SK-N-SH (cell line): Measurements from ENCODE around the gene DCDC1. TPM values are rescaled to one million over a fixed set of nuclear protein-coding genes. Genes with fewer than 3 reads are reported as not detected.

Experiments
- CTCF ChIA-PET: fragments of 300-600, 350-600 bp; formaldehyde crosslinking; extraction: SDS; loops from one replicate; lab custom pipeline; 2021; lab: Yijun Ruan, JAX
- POLR2A ChIA-PET: fragments of 350-600 bp; sonication (Branson Sonifier 250); formaldehyde crosslinking; extraction: SDS; loops from one replicate; lab custom pipeline; 2020; ENCODE audit warnings: antibody characterized with exemption, inconsistent platforms; lab: Yijun Ruan, JAX
- DNase-seq: peaks from one replicate; pipeline ENCODE4 v3.0.0; 2012
- H2AFZ ChIP-seq: fragments of 200-600 bp; sonication (generic); 2 replicates; pipeline ENCODE4 v1.8.1; 2016; ENCODE audit warnings: antibody characterized with exemption, mild to moderate bottlenecking, low read depth
- H3F3A ChIP-seq: fragments of 200-600 bp; sonication (generic); replicated peaks from 2 replicates; pipeline ENCODE3; 2016; ENCODE audit warnings: antibody characterized with exemption, mild to moderate bottlenecking; ENCODE audit not compliant: insufficient read depth
- H3K27ac ChIP-seq, 2 experiments: fragments of 200-500 bp in 1 of 2; fragments of 200-600 bp in 1 of 2; sonication (Bioruptor generic) in 1 of 2; sonication (generic), shearing (Covaris generic) in 1 of 2; 2 replicates each; pipeline versions ENCODE4 v1.5.1 to v1.6.1; 2014 to 2016; ENCODE audit warnings: low read depth in 2 of 2, inconsistent platforms in 1 of 2, low read length in 1 of 2, mild to moderate bottlenecking in 1 of 2, mixed read lengths in 1 of 2
- H3K27me3 ChIP-seq: fragments of 200-600 bp; sonication (generic), shearing (Covaris generic); 2 replicates; pipeline ENCODE4 v1.6.1; 2016; ENCODE audit warnings: mixed run types; ENCODE audit not compliant: insufficient read depth
- H3K36me3 ChIP-seq, 2 experiments: fragments of 200-500 bp in 1 of 2; fragments of 200-600 bp in 1 of 2; sonication (Bioruptor generic) in 1 of 2; sonication (generic) in 1 of 2; replicated peaks in 1 of 2; 2 replicates each; pipeline versions ENCODE3 to v1.5.1; 2014 to 2016; ENCODE audit warnings: low read length in 1 of 2, mild to moderate bottlenecking in 1 of 2; ENCODE audit not compliant: insufficient read depth in 2 of 2, control insufficient read depth in 1 of 2
- H3K4me1 ChIP-seq, 2 experiments: fragments of 200-500 bp in 1 of 2; fragments of 200-600 bp in 1 of 2; sonication (Bioruptor generic) in 1 of 2; sonication (generic), shearing (Covaris generic) in 1 of 2; 2 replicates each; pipeline versions ENCODE4 v1.5.1 to v1.6.1; 2014 to 2016; ENCODE audit warnings: low read depth in 1 of 2, low read length in 1 of 2, mixed run types in 1 of 2; ENCODE audit not compliant: insufficient read depth in 2 of 2, control insufficient read depth in 1 of 2
- H3K4me2 ChIP-seq: fragments of 200-600 bp; sonication (generic), shearing (Covaris generic); 2 replicates; pipeline ENCODE4 v1.6.1; 2017; ENCODE audit warnings: mixed run types
- H3K4me3 ChIP-seq, 2 experiments: fragments of 200-500 bp in 1 of 2; fragments of 200-600 bp in 1 of 2; sonication (Bioruptor generic) in 1 of 2; sonication (generic), shearing (Covaris generic) in 1 of 2; 2 replicates each; pipeline versions ENCODE4 v1.5.1 to v1.8.1; 2014 to 2016; ENCODE audit warnings: low read depth in 2 of 2, inconsistent platforms in 1 of 2, low read length in 1 of 2, mild to moderate bottlenecking in 1 of 2, mixed read lengths in 1 of 2, moderate library complexity in 1 of 2
- H3K79me2 ChIP-seq: fragments of 200-600 bp; sonication (generic); 2 replicates; pipeline ENCODE4 v1.8.1; 2017; ENCODE audit warnings: mild to moderate bottlenecking; ENCODE audit not compliant: insufficient read depth
- H3K9ac ChIP-seq: fragments of 200-600 bp; sonication (generic); 2 replicates; pipeline ENCODE4 v1.6.1; 2017; ENCODE audit warnings: mixed run types
- H3K9me2 ChIP-seq: fragments of 200-600 bp; sonication (generic); 2 replicates; pipeline ENCODE4 v1.6.1; 2017; ENCODE audit warnings: mixed run types
- H3K9me3 ChIP-seq: fragments of 200-600 bp; sonication (generic); 2 replicates; pipeline ENCODE4 v1.6.1; 2017; ENCODE audit warnings: mixed run types, mild to moderate bottlenecking, moderate library complexity
- H4K20me1 ChIP-seq: fragments of 200-600 bp; sonication (generic); 2 replicates; pipeline ENCODE4 v1.6.1; 2017; ENCODE audit warnings: mild to moderate bottlenecking, mixed run types; ENCODE audit not compliant: insufficient read depth
- CHD2 ChIP-seq: fragments of 150-350 bp; IDR thresholded peaks from 2 replicates; pipeline ENCODE4 v1.6.1; 2018; ENCODE audit warnings: low read length; ENCODE audit not compliant: partially characterized antibody
- ELF1 ChIP-seq: IDR thresholded peaks from 2 replicates; pipeline ENCODE4 v1.4.0; 2012
- EZH2phosphoT487 ChIP-seq: fragments of 200-600 bp; sonication (generic); IDR thresholded peaks from 2 replicates; pipeline ENCODE4 v1.6.1; 2017; ENCODE audit warnings: low read depth, mixed run types, mild to moderate bottlenecking, antibody characterized with exemption, moderate library complexity, borderline replicate concordance
- FOSL2 ChIP-seq: IDR thresholded peaks from 2 replicates; pipeline ENCODE4 v1.4.0; 2012; ENCODE audit warnings: low read depth, mild to moderate bottlenecking, moderate library complexity, borderline replicate concordance
- FOXJ3 ChIP-seq: sonication (generic); formaldehyde crosslinking; IDR thresholded peaks from 2 replicates; pipeline ENCODE4 v1.5.1; 2020; ENCODE audit warnings: mild to moderate bottlenecking, missing genetic modification reagents
- FOXM1 ChIP-seq: IDR thresholded peaks from 2 replicates; pipeline ENCODE4 v1.4.0; 2012; ENCODE audit warnings: low read depth, mild to moderate bottlenecking
- GATA2 ChIP-seq: sonication (generic); formaldehyde crosslinking; IDR thresholded peaks from 2 replicates; pipeline ENCODE4 v1.5.0; 2020; ENCODE audit warnings: mild to moderate bottlenecking, missing genetic modification reagents
- JUND ChIP-seq: IDR thresholded peaks from 2 replicates; pipeline ENCODE4 v1.4.0; 2012
- MEF2A ChIP-seq: IDR thresholded peaks from 2 replicates; pipeline ENCODE4 v1.4.0; 2012; ENCODE audit warnings: low read depth, borderline replicate concordance
- MXI1 ChIP-seq: IDR thresholded peaks from 2 replicates; pipeline ENCODE4 v1.6.1; 2012; ENCODE audit warnings: mild to moderate bottlenecking, low read depth, low read length, improper control_type of control experiment
- NFIC ChIP-seq: IDR thresholded peaks from 2 replicates; pipeline ENCODE4 v1.4.0; 2012; ENCODE audit warnings: borderline replicate concordance
- RCOR1 ChIP-seq: fragments of 150-350 bp; IDR thresholded peaks from 2 replicates; pipeline ENCODE4 v1.6.1; 2017; ENCODE audit warnings: antibody characterized with exemption, low read length
- RFX5 ChIP-seq: IDR thresholded peaks from 2 replicates; pipeline ENCODE4 v1.6.1; 2012; ENCODE audit warnings: mild to moderate bottlenecking, improper control_type of control experiment, low read length
- RXRA ChIP-seq: IDR thresholded peaks from 2 replicates; pipeline ENCODE4 v1.4.0; 2012; ENCODE audit warnings: low read depth, mild to moderate bottlenecking, borderline replicate concordance
- SIN3A ChIP-seq: IDR thresholded peaks from 2 replicates; pipeline ENCODE4 v1.6.1; 2012; ENCODE audit warnings: low read depth, mild to moderate bottlenecking, low read length, moderate library complexity, borderline replicate concordance
- TCF12 ChIP-seq: IDR thresholded peaks from 2 replicates; pipeline ENCODE4 v1.4.0; 2012
- TEAD4 ChIP-seq: IDR thresholded peaks from 2 replicates; pipeline ENCODE4 v1.4.0; 2012; ENCODE audit warnings: mild to moderate bottlenecking, borderline replicate concordance; ENCODE audit not compliant: insufficient read depth
- YY1 ChIP-seq: IDR thresholded peaks from 2 replicates; pipeline ENCODE4 v1.4.0; 2012; ENCODE audit warnings: low read depth, mild to moderate bottlenecking
- WGBS: methylation state at CpG from one replicate; pipeline ENCODE4 v1.1.6; 2017; ENCODE audit warnings: low lambda C conversion rate; 5-methylcytosine and 5-hydroxymethylcytosine counted together
- polyA plus RNA-seq, 3 experiments: library from polyadenylated mRNA; depleted of rRNA; stranded (reverse); fragments of >200 nt; gene quantifications; 2 replicates each; pipeline ENCODE4 v1.2.3, GENCODE V29; 2012
- TF ChIP-seq, protein P1 (sequence below): IDR thresholded peaks from 2 replicates; pipeline ENCODE4 v1.4.0; 2012; ENCODE audit warnings: low read depth
- TF ChIP-seq, protein P2 (sequence below): fragments of 200-600 bp; sonication (generic); IDR thresholded peaks from 2 replicates; pipeline ENCODE4 v1.6.1; 2017; ENCODE audit warnings: antibody characterized with exemption, mild to moderate bottlenecking, moderate library complexity
- TF ChIP-seq, protein P3 (sequence below): IDR thresholded peaks from 2 replicates; pipeline ENCODE4 v1.6.1; 2012; ENCODE audit warnings: mild to moderate bottlenecking, low read depth, low read length, moderate library complexity
- TF ChIP-seq, protein P4 (sequence below): fragments of 150-350 bp; IDR thresholded peaks from 2 replicates; pipeline ENCODE4 v1.6.1; 2016; ENCODE audit warnings: mild to moderate bottlenecking, low read depth, low read length

DCDC1 gene
- polyA plus RNA-seq, 1 of the 3 experiments (the other 2 are of a cell fraction): 0.12 TPM

DNA sequence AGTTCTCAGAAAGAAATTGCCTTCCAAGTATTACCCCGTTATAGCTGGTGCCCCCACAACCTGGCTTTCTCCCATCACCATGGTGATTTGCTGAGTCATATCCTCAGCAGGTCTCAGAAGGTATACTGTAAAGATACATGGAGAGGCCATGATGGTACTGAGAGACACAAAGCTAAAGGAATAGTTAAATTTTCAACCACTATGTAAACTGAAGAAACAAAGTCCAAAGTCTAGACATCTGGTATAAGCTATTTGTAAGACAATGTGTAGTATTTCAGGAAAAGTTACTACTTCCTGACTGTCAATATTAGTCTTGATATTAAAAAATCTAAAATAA, 377.1 kb downstream of the DCDC1 start:
- no peak overlapping the region for H3K27ac ChIP-seq
- POLR2A ChIA-PET: no interaction called here
- CTCF ChIA-PET: interaction anchor here (0.6 to 2.0 kb wide), 3 partner anchors 32 to 75 kb away, joined by 3 to 7 read pairs (median 3); no protein-coding TSS in a partner anchor
- no peaks in the 10 kb centered on the region for H3K27me3 ChIP-seq
- H3F3A ChIP-seq: no peaks in the 10 kb centered on the region
- H4K20me1 ChIP-seq: no peaks in the 10 kb centered on the region
- H3K79me2 ChIP-seq: no peaks in the 10 kb centered on the region
- no peak for DNase-seq
- no peak overlapping the region for H3K4me3 ChIP-seq
- no peaks in the 10 kb centered on the region for H3K9me3 ChIP-seq
- no peak overlapping the region for H2AFZ ChIP-seq
- no peaks in the 10 kb centered on the region for H3K36me3 ChIP-seq
- no peak overlapping the region for H3K4me2 ChIP-seq
- WGBS: 15% methylated on average over 1 of the region's 1 CpG
- no peak for TF ChIP-seq EZH2phosphoT487
- no peak for TF ChIP-seq RFX5
- TF ChIP-seq, protein P1, sequence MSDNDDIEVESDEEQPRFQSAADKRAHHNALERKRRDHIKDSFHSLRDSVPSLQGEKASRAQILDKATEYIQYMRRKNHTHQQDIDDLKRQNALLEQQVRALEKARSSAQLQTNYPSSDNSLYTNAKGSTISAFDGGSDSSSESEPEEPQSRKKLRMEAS: no peak
- TF ChIP-seq SIN3A: no peak
- no peak for TF ChIP-seq MEF2A
- no peak for TF ChIP-seq JUND
- TF ChIP-seq, protein P2, sequence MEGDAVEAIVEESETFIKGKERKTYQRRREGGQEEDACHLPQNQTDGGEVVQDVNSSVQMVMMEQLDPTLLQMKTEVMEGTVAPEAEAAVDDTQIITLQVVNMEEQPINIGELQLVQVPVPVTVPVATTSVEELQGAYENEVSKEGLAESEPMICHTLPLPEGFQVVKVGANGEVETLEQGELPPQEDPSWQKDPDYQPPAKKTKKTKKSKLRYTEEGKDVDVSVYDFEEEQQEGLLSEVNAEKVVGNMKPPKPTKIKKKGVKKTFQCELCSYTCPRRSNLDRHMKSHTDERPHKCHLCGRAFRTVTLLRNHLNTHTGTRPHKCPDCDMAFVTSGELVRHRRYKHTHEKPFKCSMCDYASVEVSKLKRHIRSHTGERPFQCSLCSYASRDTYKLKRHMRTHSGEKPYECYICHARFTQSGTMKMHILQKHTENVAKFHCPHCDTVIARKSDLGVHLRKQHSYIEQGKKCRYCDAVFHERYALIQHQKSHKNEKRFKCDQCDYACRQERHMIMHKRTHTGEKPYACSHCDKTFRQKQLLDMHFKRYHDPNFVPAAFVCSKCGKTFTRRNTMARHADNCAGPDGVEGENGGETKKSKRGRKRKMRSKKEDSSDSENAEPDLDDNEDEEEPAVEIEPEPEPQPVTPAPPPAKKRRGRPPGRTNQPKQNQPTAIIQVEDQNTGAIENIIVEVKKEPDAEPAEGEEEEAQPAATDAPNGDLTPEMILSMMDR: no peak
- TF ChIP-seq FOXM1: no peak
- no peak for TF ChIP-seq TEAD4
- TF ChIP-seq FOXJ3: no peak
- no peak for TF ChIP-seq RCOR1
- no peak for TF ChIP-seq FOSL2
- TF ChIP-seq GATA2 (CRISPR knock-in tag): no peak
- no peak for TF ChIP-seq ELF1
- TF ChIP-seq CHD2: no peak
- TF ChIP-seq MXI1: no peak
- H3K4me1 ChIP-seq: no peaks in the 10 kb centered on the region
- no peak overlapping the region for H3K9ac ChIP-seq
- H3K9me2 ChIP-seq: no peaks in the 10 kb centered on the region

DNA sequence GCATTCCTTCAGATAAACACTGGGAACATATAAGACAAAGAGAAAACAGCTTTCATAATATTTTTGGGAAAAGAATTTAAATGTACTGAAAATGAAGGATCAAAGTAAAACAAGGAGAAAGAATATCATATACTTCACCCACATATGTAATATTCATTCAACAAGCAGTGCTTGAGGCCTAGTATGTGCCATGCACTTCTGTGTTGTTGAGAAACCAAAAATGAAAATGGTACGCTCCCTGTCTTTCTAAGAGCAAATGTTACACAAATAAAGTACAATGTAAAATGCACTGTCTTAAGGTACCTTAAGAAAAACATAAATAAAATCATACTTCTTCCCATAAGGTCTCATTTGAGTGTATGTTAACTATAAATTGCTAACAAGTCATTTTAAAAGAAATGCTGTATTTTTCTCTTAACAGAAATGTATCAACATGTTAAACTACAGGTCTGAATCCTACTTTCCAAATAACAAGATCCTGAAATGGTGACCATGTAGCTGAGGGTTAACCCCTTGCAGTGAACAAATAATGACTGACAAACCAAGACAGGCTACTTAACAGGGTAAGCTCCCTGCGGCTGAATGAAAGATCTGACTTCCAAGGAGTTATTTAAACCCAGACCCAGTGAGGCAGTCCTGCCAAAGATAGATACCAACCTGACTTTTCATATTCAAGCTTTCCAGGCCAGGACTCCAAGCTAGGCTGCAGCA, 377.6 kb downstream of the DCDC1 start:
- POLR2A ChIA-PET: no interaction called here
- H3K27ac ChIP-seq: no peak overlapping the region
- no peak for DNase-seq
- 79% methylated on average over 2 of the region's 2 CpGs for WGBS
- no peaks in the 10 kb centered on the region for H4K20me1 ChIP-seq
- H3K9me2 ChIP-seq: no peaks in the 10 kb centered on the region
- no peak overlapping the region for H3K4me2 ChIP-seq
- H3F3A ChIP-seq: no peaks in the 10 kb centered on the region
- H3K27me3 ChIP-seq: no peaks in the 10 kb centered on the region
- no peaks in the 10 kb centered on the region for H3K4me1 ChIP-seq
- no peak overlapping the region for H3K4me3 ChIP-seq
- CTCF ChIA-PET: interaction anchor here (0.6 to 2.0 kb wide), 4 partner anchors 32 to 74 kb away, joined by 3 to 7 read pairs (median 4); no protein-coding TSS in a partner anchor
- no peaks in the 10 kb centered on the region for H3K79me2 ChIP-seq
- no peak overlapping the region for H2AFZ ChIP-seq
- no peaks in the 10 kb centered on the region for H3K9me3 ChIP-seq
- no peak overlapping the region for H3K9ac ChIP-seq
- no peaks in the 10 kb centered on the region for H3K36me3 ChIP-seq
- TF ChIP-seq YY1 (no peak), TCF12 (no peak), NFIC (no peak), ELF1 (no peak), FOXM1 (no peak), RCOR1 (no peak), RXRA (no peak), EZH2phosphoT487 (no peak)
- TF ChIP-seq, protein P3, sequence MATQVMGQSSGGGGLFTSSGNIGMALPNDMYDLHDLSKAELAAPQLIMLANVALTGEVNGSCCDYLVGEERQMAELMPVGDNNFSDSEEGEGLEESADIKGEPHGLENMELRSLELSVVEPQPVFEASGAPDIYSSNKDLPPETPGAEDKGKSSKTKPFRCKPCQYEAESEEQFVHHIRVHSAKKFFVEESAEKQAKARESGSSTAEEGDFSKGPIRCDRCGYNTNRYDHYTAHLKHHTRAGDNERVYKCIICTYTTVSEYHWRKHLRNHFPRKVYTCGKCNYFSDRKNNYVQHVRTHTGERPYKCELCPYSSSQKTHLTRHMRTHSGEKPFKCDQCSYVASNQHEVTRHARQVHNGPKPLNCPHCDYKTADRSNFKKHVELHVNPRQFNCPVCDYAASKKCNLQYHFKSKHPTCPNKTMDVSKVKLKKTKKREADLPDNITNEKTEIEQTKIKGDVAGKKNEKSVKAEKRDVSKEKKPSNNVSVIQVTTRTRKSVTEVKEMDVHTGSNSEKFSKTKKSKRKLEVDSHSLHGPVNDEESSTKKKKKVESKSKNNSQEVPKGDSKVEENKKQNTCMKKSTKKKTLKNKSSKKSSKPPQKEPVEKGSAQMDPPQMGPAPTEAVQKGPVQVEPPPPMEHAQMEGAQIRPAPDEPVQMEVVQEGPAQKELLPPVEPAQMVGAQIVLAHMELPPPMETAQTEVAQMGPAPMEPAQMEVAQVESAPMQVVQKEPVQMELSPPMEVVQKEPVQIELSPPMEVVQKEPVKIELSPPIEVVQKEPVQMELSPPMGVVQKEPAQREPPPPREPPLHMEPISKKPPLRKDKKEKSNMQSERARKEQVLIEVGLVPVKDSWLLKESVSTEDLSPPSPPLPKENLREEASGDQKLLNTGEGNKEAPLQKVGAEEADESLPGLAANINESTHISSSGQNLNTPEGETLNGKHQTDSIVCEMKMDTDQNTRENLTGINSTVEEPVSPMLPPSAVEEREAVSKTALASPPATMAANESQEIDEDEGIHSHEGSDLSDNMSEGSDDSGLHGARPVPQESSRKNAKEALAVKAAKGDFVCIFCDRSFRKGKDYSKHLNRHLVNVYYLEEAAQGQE: no peak
- TF ChIP-seq, protein P1: no peak
- TF ChIP-seq, protein P4, sequence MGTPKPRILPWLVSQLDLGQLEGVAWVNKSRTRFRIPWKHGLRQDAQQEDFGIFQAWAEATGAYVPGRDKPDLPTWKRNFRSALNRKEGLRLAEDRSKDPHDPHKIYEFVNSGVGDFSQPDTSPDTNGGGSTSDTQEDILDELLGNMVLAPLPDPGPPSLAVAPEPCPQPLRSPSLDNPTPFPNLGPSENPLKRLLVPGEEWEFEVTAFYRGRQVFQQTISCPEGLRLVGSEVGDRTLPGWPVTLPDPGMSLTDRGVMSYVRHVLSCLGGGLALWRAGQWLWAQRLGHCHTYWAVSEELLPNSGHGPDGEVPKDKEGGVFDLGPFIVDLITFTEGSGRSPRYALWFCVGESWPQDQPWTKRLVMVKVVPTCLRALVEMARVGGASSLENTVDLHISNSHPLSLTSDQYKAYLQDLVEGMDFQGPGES: no peak
